CD4-positive, alpha-beta T cell treated with Interleukin-2 at 100 ng/mL for 4 hours (primary cell): ENCODE results near the gene VPS37C.

ENCODE experiments used
- DNase-seq: peaks from one replicate; pipeline ENCODE4 v3.0.0-alpha.2; 2020; ENCODE audit warnings: low spot score

The VPS37C gene

DNA sequence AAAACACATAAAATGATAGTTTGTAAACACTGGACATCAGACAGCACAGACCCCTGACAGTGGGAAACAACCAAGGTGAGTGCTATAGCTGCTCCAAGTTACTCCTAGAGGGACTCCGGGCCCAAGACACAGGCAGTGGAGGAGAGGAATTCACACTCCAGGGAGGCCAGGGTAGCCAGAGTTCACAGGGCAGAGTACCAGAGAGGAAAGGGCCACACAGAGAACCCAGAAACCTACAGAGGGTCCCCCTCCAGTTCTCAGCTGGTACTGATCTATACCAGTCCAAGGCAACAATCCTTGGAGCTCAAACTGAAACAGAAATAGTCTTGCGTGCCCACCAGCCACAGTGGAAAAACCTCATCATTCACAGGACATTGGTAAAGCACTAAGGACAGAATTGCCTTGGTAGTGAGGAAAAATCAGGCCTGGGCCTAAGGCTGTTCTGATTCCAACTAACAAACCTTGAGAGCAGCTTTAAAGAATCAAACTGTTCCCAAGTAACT lies 7.6 kb downstream of the VPS37C start:
- no peak for DNase-seq

DNA sequence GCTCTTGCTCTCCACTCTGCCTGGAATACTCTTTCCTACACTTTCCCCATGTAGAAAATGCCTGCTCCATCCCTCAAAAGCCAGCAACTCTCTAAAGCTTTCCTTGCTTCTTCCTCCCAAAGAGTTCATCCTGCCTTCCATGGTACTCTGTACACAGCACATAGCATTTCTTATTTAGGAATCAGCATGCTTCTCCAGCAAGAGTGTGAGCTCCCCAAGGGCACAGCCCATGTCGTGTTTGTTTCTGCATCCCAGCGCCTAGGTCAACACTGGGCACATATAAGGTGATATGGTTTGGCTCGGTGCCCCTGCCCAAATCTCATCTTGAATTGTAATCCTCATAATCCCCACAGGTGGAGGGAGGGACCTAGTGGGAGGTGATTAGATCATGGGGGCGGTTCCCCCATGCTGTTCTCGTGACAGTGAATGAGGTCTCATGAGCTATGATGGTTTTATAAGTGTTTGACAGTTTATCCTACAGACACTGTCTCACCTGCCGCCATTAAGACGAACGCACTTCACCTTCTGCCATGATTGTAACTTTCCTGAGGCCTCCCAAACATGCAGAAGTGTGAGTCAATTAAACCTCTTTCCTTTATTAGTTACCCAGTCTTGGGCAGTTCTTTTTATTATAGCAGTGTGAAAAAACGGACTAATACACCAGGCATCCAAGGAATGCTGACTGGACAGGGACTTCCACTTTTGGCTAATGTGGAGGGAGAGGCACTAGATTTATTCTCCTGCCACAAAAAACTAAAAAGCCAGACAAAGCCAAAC lies 8.2 kb downstream of the VPS37C start:
- no peak for DNase-seq

- DNase-seq = no peak
Measured at GRCh38 chr11:61151545-61152252, 9.5 kb downstream of the VPS37C start.

- DNase-seq = no peak
Measured at GRCh38 chr11:61150706-61151544, 10.3 kb downstream of the VPS37C start.

DNA sequence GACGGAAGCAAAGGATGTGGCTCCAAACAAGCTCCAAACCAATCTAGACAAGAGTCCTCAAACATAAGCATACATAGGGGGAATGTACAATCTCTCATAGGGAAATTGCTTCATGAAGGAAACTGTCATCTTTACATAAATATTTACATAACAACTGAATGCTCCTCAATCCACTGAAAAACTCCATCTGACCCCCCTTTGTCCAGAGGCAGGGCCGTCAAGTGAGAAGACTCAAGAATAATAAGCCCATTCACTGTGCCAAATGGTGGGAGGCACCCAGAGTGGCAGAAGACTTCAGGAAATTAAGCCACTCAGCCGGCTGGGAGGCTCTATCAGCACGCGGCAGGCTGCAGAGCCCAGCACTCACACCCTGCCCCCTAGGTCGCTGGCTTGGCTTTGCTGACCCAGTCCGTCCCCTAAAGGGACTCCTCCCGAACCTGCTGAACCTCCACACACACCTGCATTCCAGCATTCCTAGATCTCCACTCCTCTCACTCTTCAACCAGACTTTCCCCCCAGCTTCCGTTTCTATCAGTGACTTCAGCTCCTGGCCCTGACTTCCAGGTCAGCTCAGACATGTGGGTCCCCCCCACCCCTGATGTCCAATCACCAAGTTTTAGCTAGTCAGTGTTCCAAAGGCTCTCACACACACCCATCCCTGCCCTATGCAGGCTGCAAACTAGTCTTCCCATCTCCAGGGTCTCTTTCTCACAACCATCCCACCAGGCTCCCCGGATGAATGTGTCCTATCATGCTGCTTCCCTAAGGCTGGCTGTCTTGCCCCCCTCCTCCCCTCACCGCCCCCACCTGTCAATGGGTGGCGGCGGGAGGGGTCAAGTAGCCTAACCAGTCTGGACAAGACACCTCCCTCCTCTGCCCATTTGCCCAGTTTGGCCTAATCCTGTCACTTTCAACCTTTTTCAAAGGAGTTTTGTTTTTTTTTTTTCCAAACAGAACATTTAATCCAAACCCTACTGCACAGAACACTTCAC lies 11.3 kb downstream of the VPS37C start:
- DNase-seq = no peak

GRCh38 chr11:61147791-61148620 lies 13.2 kb downstream of the VPS37C start:
- DNase-seq = no peak

DNA sequence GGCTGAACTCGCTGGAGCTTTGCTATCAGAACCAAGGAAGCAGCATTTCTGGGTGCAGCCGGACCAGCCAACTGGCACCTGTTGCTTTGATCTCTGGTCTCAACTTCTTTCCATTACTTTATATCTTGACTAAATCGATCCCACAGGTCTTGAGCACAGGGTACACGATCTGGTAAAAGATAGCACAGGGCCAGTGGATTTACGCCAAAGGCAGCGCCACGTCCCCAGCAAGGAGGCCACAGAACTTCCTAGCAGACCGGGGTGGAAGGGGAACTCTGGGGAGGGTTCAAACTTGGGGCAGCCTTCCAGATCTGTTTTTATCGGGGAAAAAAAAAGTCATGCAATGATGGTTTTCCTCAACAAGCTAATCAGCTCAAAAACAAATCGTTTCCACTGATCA lies 14.0 kb downstream of the VPS37C start:
- DNase-seq = no peak

- DNase-seq = no peak
Measured at GRCh38 chr11:61146416-61146815, 14.8 kb downstream of the VPS37C start.

DNA sequence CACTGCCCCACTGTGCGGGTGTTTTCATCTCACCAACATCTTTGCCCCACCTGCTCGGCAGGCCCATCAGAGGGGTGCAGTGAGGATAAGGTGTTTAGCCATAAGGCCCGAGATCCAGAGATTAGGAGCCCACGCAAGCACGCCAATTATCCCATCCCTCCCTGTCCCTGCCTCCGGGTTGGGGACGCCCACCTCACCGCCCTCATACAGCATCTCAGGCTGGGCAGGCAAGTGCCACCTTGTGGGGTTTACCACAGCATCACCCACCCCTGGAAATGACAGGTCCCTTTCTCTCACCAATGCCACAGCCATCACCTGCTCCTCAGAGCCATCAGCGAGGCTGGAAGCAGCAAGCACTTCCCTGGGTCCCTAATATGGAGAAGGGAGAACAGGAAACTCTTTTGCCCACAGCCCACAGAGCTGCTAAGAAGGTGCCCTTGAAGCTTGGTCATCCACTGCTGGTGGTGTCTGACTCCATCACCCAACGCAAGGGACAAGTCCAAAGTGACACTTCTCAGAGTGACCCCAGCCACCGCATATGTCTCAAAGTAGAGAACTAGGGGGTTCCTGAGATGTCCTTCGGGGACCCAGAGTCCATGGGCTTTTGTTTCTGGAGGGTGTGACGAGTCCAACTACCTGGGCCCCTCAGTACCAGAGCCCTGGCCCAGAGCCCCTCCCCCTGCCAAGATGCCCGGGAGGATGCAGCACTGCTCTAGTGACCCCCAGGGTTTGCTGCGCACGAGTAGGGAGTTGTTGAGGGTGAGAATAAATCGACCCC lies 15.8 kb downstream of the VPS37C start:
- no peak for DNase-seq

DNA sequence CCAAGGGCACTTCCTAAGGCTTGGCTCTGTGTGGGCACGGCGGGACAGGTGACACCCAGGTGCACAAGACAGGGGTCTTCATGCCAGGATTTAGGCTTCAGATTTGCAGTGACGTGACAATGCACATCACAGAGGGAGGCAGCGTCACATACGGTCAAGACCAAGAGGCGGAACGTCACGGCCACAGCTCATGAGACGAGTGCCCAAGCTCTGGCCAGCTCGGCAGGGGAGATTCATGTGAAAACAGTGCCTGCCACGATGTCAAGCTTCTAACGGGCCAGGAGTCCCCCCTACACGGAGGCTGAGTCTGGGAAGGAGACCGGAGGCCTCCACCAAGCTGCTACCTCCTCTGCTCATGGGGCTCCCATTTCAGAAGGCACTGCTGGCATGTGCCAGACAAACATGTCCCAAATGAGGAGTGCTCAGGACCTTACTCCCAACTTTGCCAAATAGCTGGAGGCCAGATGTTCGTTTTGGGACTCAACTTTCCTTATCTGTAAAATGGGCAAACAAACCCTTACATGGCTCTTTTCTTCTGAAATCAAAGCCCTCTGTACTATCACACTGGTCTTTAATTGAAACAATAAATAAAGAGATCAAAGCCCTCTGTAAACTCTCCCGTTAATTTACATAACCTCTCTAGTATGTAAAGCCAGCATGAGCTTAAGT lies 16.6 kb downstream of the VPS37C start:
- no peak for DNase-seq

- no peak for DNase-seq
Measured at GRCh38 chr11:61142424-61142823, 18.8 kb downstream of the VPS37C start.

GRCh38 chr11:61141601-61142028 lies 19.6 kb downstream of the VPS37C start:
- DNase-seq = no peak

- no peak for DNase-seq
Measured at GRCh38 chr11:61140416-61140815, 20.8 kb downstream of the VPS37C start.

DNA sequence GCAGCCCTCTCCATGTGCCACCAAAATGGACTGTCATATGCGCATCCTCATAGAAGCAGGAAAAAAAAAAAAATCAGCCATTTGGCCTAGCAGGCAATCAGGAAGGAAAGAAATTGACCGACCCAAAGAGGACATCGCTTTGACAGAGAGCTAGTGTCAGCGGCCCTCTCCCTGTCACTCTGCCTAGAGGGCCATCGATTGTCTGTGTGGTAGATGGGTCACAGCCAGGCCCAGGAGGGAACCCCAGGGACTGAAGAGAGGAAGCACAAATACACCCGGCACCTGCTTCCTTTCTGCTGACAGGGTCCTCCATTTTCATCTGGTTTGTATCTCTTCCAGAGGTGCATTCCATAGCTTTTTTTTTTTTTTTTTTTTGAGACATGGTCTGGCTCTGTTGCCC lies 21.8 kb downstream of the VPS37C start:
- no peak for DNase-seq

- no peak for DNase-seq
Measured at GRCh38 chr11:61138935-61139334, 22.3 kb downstream of the VPS37C start.

DNA sequence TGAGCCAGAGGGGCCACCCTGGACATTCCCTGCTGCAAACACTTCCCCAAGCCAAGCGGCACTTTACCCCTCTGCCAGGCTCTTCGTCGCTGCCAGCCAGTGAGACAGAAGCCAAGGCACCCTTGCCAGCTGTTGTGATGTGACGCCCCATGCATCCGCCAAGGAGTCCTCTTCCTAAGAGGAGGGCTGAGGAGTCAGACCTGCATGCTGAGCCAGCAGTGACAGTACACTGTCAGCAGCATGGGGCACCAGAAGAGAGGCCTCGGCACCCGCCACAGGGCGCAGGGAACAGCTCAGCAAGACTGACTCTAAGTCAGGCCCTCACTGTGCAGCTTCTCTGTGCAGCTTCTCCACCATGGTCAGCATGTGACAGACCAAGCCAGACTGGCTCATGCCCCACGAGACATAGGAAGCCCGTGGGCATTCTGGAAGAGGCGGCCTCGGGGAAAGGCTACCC lies 26.4 kb downstream of the VPS37C start:
- DNase-seq = no peak

DNA sequence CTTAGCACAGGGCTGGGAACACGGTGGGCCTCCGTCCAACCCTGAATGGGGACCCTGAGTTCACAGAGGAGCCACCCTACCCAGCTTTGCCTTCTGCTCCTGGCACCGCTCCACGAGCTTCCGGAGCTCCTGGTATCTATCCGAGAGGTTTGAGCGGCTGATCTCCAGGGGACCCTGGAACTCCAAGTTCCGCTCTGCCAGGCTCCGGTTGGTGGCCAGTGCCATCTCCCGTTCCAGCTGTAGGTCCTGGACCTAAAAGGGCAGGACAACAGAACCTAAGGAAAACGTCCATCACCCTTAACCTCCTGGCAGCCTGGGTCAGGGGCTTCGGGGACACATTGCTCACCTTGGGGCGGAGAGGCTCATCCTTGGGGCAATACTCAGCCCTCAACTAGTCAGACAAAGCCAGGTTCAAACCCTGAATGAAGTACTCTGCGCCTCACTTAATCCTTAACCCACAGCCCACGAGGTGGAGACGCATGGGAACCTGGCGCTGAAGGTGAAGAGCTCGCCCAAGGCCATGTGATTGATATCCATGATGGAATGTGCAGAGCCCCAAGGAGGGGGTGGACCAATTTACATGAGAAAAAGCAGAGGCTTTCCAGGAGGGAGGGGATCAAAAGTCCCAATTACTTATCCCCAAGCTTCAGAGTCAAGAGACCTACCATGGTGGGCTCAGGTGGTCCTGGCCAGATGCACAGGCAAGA lies 27.1 kb downstream of the VPS37C start:
- DNase-seq = no peak

DNA sequence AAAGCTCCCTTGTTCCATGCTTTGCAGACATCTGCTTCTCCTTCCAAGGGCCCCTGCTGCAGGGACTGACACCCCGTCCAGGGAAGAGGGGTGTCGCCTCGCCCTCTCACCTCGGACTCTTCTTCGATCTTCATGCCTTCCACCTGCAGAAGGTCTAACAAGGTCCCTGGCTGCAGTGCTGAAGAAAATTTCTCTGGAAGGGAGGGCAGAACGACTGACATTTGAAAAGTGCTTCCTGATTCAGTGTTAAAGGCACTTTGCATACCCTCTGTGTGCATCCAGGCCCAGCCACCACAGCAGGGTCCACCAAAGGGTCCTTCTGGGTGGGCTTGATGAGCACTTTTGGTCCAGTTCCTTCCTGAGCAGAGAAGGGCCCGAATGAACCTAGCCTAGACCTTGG lies 28.1 kb downstream of the VPS37C start:
- DNase-seq = no peak
